Calu3 (cell line): ENCODE results near the gene GPR142. TPM values are rescaled to one million over a fixed set of nuclear protein-coding genes. Genes with fewer than 3 reads are reported as not detected.

ENCODE experiments used
- BruUV-seq: library from RNA; stranded (reverse); fragments of 400-500 nt; replicated peaks from 2 replicates; lab custom pipeline; 2021; lab: Mats Ljungman, UMichigan
- CTCF ChIA-PET: fragments of 300-600 bp; sonication (Branson Sonifier 250); formaldehyde crosslinking; loops from one replicate; lab custom pipeline; 2022; ENCODE audit warnings: antibody characterized with exemption; lab: Charles Lee
- DNase-seq: peaks from one replicate; pipeline ENCODE4 v3.0.0; 2022
- H3K27ac Mint-ChIP-seq: one replicate; pipeline ENCODE4 v1.8.0; 2022; ENCODE audit warnings: mixed read lengths; ENCODE audit not compliant: unreplicated experiment
- H3K27me3 Mint-ChIP-seq: one replicate; pipeline ENCODE4 v1.8.0; 2022; ENCODE audit warnings: mixed read lengths; ENCODE audit not compliant: unreplicated experiment
- H3K36me3 Mint-ChIP-seq: one replicate; pipeline ENCODE4 v1.8.0; 2022; ENCODE audit warnings: mild to moderate bottlenecking, moderate library complexity, mixed read lengths; ENCODE audit not compliant: insufficient read depth, unreplicated experiment
- H3K4me1 Mint-ChIP-seq: one replicate; pipeline ENCODE4 v1.8.0; 2022; ENCODE audit warnings: mild to moderate bottlenecking, low read depth, mixed read lengths; ENCODE audit not compliant: unreplicated experiment
- H3K4me3 Mint-ChIP-seq: one replicate; pipeline ENCODE4 v1.8.0; 2022; ENCODE audit warnings: mild to moderate bottlenecking, low read depth, moderate library complexity, mixed read lengths; ENCODE audit not compliant: unreplicated experiment
- H3K9me3 Mint-ChIP-seq: one replicate; pipeline ENCODE4 v1.8.0; 2022; ENCODE audit warnings: low read depth, mixed read lengths; ENCODE audit not compliant: unreplicated experiment
- CTCF ChIP-seq: fragments of 200-600 bp; IDR thresholded peaks from one replicate; pipeline ENCODE4 v1.8.0; 2022; ENCODE audit warnings: antibody characterized with exemption; ENCODE audit not compliant: unreplicated experiment
- intact Hi-C: fragments of 100-400 bp; cut with micrococcal nuclease; formaldehyde crosslinking; loops from one replicate; pipeline ENCODE4 v1.10.0; 2022; ENCODE audit not compliant: unreplicated experiment
- total RNA-seq: library from RNA; stranded (reverse); gene quantifications from 2 replicates; pipeline ENCODE4 v1.2.3, GENCODE V29; 2022

Gene GPR142
- total RNA-seq, 1 experiment from 2014 or later: not detected

- no peak for DNase-seq
These were observed 20.3 kb downstream of the GPR142 start for GRCh38 chr17:74387365-74388218.

GRCh38 chr17:74389084-74389753 lies 21.9 kb downstream of the GPR142 start:
- Mint-ChIP-seq H3K27me3 (peaks cover 27% of the 10 kb centered on the region), H3K9me3 (no peaks in the 10 kb centered on the region), H3K36me3 (no peaks in the 10 kb centered on the region), H3K4me3 (no peak overlapping the region), H3K27ac (no peak overlapping the region), H3K4me1 (no peaks in the 10 kb centered on the region)
- TF ChIP-seq CTCF: no peak
- DNase-seq: no peak
- no TSS peak for BruUV-seq
- CTCF ChIA-PET: no interaction called here
- intact Hi-C loops: no loop called here

More at GRCh38 chr17:74387365-74388218, 20.3 kb downstream of the GPR142 start:
- H3K9me3 Mint-ChIP-seq: no peaks in the 10 kb centered on the region
- no peak overlapping the region for H3K4me3 Mint-ChIP-seq
- no peaks in the 10 kb centered on the region for H3K4me1 Mint-ChIP-seq
- H3K27me3 Mint-ChIP-seq: peaks cover 27% of the 10 kb centered on the region
- intact Hi-C loops: no loop called here
- TF ChIP-seq CTCF: no peak
- CTCF ChIA-PET: no interaction called here
- H3K36me3 Mint-ChIP-seq: no peaks in the 10 kb centered on the region
- no peak overlapping the region for H3K27ac Mint-ChIP-seq
- no TSS peak for BruUV-seq

GRCh38 chr17:74389937-74390679 lies 22.8 kb downstream of the GPR142 start:
- Mint-ChIP-seq H3K27me3 (peaks cover 27% of the 10 kb centered on the region), H3K9me3 (no peaks in the 10 kb centered on the region), H3K4me1 (peaks cover 7% of the 10 kb centered on the region), H3K36me3 (no peaks in the 10 kb centered on the region), H3K27ac (no peak overlapping the region), H3K4me3 (no peak overlapping the region)
- DNase-seq: no peak
- TF ChIP-seq CTCF: no peak
- CTCF ChIA-PET: interaction anchor here (0.7 kb wide), 1 partner anchor 130 kb away, joined by 4 read pairs; no protein-coding TSS in a partner anchor
- intact Hi-C loops: no loop called here
- no TSS peak for BruUV-seq
